ENCODE measurements around the gene ASB15. TPM values are rescaled to one million over a fixed set of nuclear protein-coding genes. Genes with fewer than 3 reads are reported as not detected.

ASB15 gene
- total RNA-seq, 1 experiment from 2014 or later = not detected

DNA sequence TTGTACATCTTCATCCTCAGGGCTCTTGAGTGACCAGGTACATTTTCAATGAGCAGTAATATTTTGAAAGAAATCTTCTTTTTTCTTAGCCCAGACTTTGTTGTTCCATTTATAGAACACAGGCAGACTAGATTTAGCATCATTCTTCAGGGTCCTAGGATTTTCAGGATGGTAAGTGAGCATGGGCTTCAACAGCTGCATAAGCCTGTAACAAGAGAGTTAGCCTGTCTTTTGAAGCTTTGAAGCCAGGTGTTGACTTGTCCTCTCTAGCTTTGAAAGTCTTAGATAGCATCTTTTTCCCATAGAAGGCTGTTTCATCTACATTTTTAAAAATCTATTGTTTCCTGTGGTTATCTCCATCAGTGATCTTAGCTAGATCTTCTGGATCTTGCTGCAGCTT is 39.5 kb upstream of the ASB15 start:
- Histone ChIP-seq H3K27ac (ENCODE audit: low read length) (no peak overlapping the region), H3K79me2 (ENCODE audit: low read length) (peaks cover 4% of the 10 kb centered on the region), H3K9ac (ENCODE audit: low read length) (no peak overlapping the region), H3K4me1 (ENCODE audit: insufficient read depth, low read length) (0 out of 2 replicates have a peak, but pooled peaks cover 5% of the 10 kb centered on the region), H3K27me3 (ENCODE audit: low read length) (no peaks in the 10 kb centered on the region), H3K36me3 (ENCODE audit: low read depth, low read length) (no peaks in the 10 kb centered on the region), H3K4me3 (ENCODE audit: low read length) (no peak overlapping the region), H4K20me1 (ENCODE audit: low read length) (no peaks in the 10 kb centered on the region), H3K9me2 (replicated peaks; ENCODE audit: low read length) (no peaks in the 10 kb centered on the region), H3K4me2 (ENCODE audit: low read length) (no peak overlapping the region), H3K9me3 (ENCODE audit: low read length) (no peaks in the 10 kb centered on the region), H3F3A (ENCODE audit: low read length, unreplicated experiment) (no peaks in the 10 kb centered on the region), H2AFZ (ENCODE audit: low read length) (no peak overlapping the region)
- intact Hi-C loops (cut with micrococcal nuclease) = no loop called here
- ATAC-seq (no peak), DNase-seq (no peak)
- ChIA-PET POLR2A (ENCODE audit: unreplicated experiment) (no interaction called here), CTCF (interaction anchor here (0.6 kb wide), 1 partner anchor 51 kb away, joined by 3 read pairs; no protein-coding TSS in a partner anchor)
- no TSS peak for BruUV-seq (replicated peaks)
- TF ChIP-seq EZH2phosphoT487 (IDR thresholded peaks at IDR 0.05; ENCODE audit: borderline replicate concordance, low read length) (no peak), EZH2 (IDR thresholded peaks at IDR 0.05; ENCODE audit: low read length, unreplicated experiment) (no peak)
- TF ChIP-seq, protein P1, sequence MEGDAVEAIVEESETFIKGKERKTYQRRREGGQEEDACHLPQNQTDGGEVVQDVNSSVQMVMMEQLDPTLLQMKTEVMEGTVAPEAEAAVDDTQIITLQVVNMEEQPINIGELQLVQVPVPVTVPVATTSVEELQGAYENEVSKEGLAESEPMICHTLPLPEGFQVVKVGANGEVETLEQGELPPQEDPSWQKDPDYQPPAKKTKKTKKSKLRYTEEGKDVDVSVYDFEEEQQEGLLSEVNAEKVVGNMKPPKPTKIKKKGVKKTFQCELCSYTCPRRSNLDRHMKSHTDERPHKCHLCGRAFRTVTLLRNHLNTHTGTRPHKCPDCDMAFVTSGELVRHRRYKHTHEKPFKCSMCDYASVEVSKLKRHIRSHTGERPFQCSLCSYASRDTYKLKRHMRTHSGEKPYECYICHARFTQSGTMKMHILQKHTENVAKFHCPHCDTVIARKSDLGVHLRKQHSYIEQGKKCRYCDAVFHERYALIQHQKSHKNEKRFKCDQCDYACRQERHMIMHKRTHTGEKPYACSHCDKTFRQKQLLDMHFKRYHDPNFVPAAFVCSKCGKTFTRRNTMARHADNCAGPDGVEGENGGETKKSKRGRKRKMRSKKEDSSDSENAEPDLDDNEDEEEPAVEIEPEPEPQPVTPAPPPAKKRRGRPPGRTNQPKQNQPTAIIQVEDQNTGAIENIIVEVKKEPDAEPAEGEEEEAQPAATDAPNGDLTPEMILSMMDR (conservative IDR thresholded peaks at IDR 0.05; ENCODE audit: low read depth, low read length) = no peak

DNA sequence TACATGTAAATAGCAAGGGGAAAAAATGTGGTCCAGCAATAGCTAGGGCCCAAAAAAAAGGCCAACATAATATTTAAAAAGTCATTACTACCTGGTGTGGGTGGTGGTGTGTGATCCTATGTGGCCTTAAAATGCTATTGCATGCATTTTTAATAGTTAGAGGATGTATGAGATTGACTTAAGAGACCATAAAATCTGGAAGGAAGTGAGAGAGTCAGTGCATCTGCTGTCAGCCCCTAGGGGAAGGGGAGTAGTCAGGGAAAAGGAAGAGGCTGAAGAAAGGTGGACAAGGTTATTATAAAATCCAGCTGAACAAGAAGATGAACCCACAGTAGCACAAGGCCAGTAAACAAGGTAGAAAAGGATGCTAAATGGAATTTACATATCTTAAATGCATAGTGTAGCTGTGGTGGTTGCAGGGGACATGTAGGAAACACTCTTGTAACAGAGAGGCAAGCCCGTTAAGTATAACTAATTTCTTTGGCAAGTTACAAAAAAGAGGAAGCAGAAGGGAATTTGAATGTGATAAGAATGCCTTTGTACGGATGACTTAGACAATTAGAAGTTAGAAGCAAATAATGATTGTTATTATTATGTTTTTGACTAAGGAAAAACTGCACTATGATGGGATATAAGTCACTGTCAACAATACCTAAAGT is 32.1 kb upstream of the ASB15 start:
- H3K4me1 ChIP-seq (ENCODE audit: insufficient read depth, low read length) = no peaks in the 10 kb centered on the region
- no peaks in the 10 kb centered on the region for H4K20me1 ChIP-seq (ENCODE audit: low read length)
- no peaks in the 10 kb centered on the region for H3K9me3 ChIP-seq (ENCODE audit: low read length)
- H3F3A ChIP-seq (ENCODE audit: low read length, unreplicated experiment) = no peaks in the 10 kb centered on the region
- H3K4me3 ChIP-seq (ENCODE audit: low read length) = no peak overlapping the region
- H2AFZ ChIP-seq (ENCODE audit: low read length) = no peak overlapping the region
- ChIA-PET POLR2A (ENCODE audit: unreplicated experiment) (no interaction called here), CTCF (no interaction called here)
- no peak overlapping the region for H3K9ac ChIP-seq (ENCODE audit: low read length)
- H3K4me2 ChIP-seq (ENCODE audit: low read length) = no peak overlapping the region
- no peak for TF ChIP-seq EZH2phosphoT487 (IDR thresholded peaks at IDR 0.05; ENCODE audit: borderline replicate concordance, low read length)
- TF ChIP-seq EZH2 (IDR thresholded peaks at IDR 0.05; ENCODE audit: low read length, unreplicated experiment) = no peak
- ATAC-seq (peak; percentile 56; the same call in 1 of the 2 replicates), DNase-seq (no peak)
- BruUV-seq (replicated peaks) = no TSS peak
- no peaks in the 10 kb centered on the region for H3K27me3 ChIP-seq (ENCODE audit: low read length)
- intact Hi-C loops (cut with micrococcal nuclease) = no loop called here
- no peaks in the 10 kb centered on the region for H3K79me2 ChIP-seq (ENCODE audit: low read length)
- no peaks in the 10 kb centered on the region for H3K9me2 ChIP-seq (replicated peaks; ENCODE audit: low read length)
- no peaks in the 10 kb centered on the region for H3K36me3 ChIP-seq (ENCODE audit: low read depth, low read length)
- H3K27ac ChIP-seq (ENCODE audit: low read length) = no peak overlapping the region

DNA sequence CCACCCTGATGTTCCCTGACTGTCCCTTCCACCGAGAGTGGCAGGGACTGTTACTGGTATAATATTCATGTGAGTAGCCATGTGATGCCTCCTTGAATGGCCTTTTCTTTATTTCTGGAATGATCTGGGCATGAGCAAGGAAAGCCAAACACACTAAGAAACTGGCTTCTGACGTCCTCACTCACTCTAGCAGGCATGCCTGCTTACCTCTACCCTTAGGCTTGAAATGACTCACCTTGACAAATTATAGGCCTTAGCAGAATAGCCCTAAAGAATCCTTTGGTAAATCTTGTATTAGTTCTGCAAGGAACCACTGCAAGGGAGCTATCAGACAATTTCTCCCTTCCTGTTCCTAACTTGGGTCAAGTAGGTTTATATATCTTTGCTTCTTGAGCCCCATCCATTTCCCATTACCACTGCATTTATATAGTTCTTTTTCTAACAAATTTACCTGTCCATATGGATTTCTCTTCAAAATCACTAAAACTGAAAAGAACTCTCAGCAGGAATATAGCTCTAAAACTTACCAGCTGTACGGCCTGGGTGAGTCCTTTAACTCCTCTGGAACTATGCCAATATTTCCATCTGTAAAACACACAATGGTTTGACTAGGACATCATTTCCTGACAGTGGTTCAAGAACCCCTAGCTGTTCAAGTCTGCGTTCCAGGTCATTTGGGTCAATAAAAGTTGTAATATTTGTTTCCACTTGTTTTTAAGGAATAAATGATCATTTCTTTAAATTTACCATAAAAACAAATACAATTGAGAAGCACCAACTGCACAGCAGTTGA is 31.0 kb upstream of the ASB15 start:
- no peaks in the 10 kb centered on the region for H3F3A ChIP-seq (ENCODE audit: low read length, unreplicated experiment)
- no peaks in the 10 kb centered on the region for H3K9me3 ChIP-seq (ENCODE audit: low read length)
- TF ChIP-seq EZH2 (IDR thresholded peaks at IDR 0.05; ENCODE audit: low read length, unreplicated experiment) = no peak
- TF ChIP-seq, protein P1 (conservative IDR thresholded peaks at IDR 0.05; ENCODE audit: low read depth, low read length) = no peak
- no peak for TF ChIP-seq EZH2phosphoT487 (IDR thresholded peaks at IDR 0.05; ENCODE audit: borderline replicate concordance, low read length)
- intact Hi-C loops (cut with micrococcal nuclease) = no loop called here
- H4K20me1 ChIP-seq (ENCODE audit: low read length) = no peaks in the 10 kb centered on the region
- ATAC-seq (peak; percentile 93), DNase-seq (peak; percentile 72)
- H3K4me2 ChIP-seq (ENCODE audit: low read length) = no peak overlapping the region
- no peaks in the 10 kb centered on the region for H3K79me2 ChIP-seq (ENCODE audit: low read length)
- H3K27ac ChIP-seq (ENCODE audit: low read length) = no peak overlapping the region
- no peak overlapping the region for H3K4me3 ChIP-seq (ENCODE audit: low read length)
- no peaks in the 10 kb centered on the region for H3K9me2 ChIP-seq (replicated peaks; ENCODE audit: low read length)
- H3K36me3 ChIP-seq (ENCODE audit: low read depth, low read length) = no peaks in the 10 kb centered on the region
- ChIA-PET POLR2A (ENCODE audit: unreplicated experiment) (no interaction called here), CTCF (no interaction called here)
- no peak overlapping the region for H2AFZ ChIP-seq (ENCODE audit: low read length)
- no peaks in the 10 kb centered on the region for H3K27me3 ChIP-seq (ENCODE audit: low read length)
- BruUV-seq (replicated peaks) = no TSS peak
- no peaks in the 10 kb centered on the region for H3K4me1 ChIP-seq (ENCODE audit: insufficient read depth, low read length)
- H3K9ac ChIP-seq (ENCODE audit: low read length) = no peak overlapping the region

All from PC-3 (cell line).